H1 (cell line): ENCODE results near the gene KRTAP3-1. TPM values are rescaled to one million over a fixed set of nuclear protein-coding genes. Genes with fewer than 3 reads are reported as not detected.

Source experiments
- CBX8 ChIP-seq: fragments of 300-800, 300-1000 bp; sonication (generic); IDR thresholded peaks from 2 replicates; pipeline ENCODE4 v1.7.1; 2016; ENCODE audit warnings: low read depth, low read length, borderline replicate concordance
- EGR1 ChIP-seq: IDR thresholded peaks from 2 replicates; pipeline ENCODE4 v1.6.1; 2011; ENCODE audit warnings: low read depth, low read length, borderline replicate concordance
- RFX5 ChIP-seq: IDR thresholded peaks from 2 replicates; pipeline ENCODE4 v1.6.1; 2011; ENCODE audit warnings: low read depth, low read length, improper control_type of control experiment, borderline replicate concordance
- TAF1 ChIP-seq: IDR thresholded peaks from 2 replicates; pipeline ENCODE4 v1.6.1; 2011; ENCODE audit warnings: mild to moderate bottlenecking, low read depth, low read length
- polyA plus RNA-seq, 7 experiments: library from polyadenylated mRNA; depleted of rRNA in 3 of 7; stranded (reverse) in 5 of 7; unstranded in 2 of 7; fragments of >200 nt in 5 of 7; fragments of 200-250 nt in 2 of 7; gene quantifications; 1 replicate in 5 of 7; 2 replicates in 1 of 7; 4 replicates in 1 of 7; pipeline versions ENCODE4 v1.2.1 to v1.2.3, GENCODE V29; 2011 to 2013; ENCODE audit warnings: missing spikeins in 2 of 7, mixed read lengths in 2 of 7
- total RNA-seq: library from RNA; stranded (reverse); fragmentation: NEBNext Ultra II Directional; extraction: Animal tissue kit (Norgen Biotek cat#: 25700); gene quantifications from 2 replicates; pipeline ENCODE4 v1.2.1, GENCODE V29; 2021
- TF ChIP-seq, protein P1 (sequence below): fragments of 300-600 bp; sonication (generic); IDR thresholded peaks from 2 replicates; pipeline ENCODE4 v1.7.1; 2012; ENCODE audit warnings: low read length, moderate library complexity, mild to moderate bottlenecking, inconsistent platforms; ENCODE audit not compliant: insufficient replicate concordance

The KRTAP3-1 gene
- total and polyA plus RNA-seq, 2 of the 8 experiments (the other 6 are each of a cell fraction or from before 2014, with no cell fraction given), result not detected

- TF ChIP-seq, protein P1, sequence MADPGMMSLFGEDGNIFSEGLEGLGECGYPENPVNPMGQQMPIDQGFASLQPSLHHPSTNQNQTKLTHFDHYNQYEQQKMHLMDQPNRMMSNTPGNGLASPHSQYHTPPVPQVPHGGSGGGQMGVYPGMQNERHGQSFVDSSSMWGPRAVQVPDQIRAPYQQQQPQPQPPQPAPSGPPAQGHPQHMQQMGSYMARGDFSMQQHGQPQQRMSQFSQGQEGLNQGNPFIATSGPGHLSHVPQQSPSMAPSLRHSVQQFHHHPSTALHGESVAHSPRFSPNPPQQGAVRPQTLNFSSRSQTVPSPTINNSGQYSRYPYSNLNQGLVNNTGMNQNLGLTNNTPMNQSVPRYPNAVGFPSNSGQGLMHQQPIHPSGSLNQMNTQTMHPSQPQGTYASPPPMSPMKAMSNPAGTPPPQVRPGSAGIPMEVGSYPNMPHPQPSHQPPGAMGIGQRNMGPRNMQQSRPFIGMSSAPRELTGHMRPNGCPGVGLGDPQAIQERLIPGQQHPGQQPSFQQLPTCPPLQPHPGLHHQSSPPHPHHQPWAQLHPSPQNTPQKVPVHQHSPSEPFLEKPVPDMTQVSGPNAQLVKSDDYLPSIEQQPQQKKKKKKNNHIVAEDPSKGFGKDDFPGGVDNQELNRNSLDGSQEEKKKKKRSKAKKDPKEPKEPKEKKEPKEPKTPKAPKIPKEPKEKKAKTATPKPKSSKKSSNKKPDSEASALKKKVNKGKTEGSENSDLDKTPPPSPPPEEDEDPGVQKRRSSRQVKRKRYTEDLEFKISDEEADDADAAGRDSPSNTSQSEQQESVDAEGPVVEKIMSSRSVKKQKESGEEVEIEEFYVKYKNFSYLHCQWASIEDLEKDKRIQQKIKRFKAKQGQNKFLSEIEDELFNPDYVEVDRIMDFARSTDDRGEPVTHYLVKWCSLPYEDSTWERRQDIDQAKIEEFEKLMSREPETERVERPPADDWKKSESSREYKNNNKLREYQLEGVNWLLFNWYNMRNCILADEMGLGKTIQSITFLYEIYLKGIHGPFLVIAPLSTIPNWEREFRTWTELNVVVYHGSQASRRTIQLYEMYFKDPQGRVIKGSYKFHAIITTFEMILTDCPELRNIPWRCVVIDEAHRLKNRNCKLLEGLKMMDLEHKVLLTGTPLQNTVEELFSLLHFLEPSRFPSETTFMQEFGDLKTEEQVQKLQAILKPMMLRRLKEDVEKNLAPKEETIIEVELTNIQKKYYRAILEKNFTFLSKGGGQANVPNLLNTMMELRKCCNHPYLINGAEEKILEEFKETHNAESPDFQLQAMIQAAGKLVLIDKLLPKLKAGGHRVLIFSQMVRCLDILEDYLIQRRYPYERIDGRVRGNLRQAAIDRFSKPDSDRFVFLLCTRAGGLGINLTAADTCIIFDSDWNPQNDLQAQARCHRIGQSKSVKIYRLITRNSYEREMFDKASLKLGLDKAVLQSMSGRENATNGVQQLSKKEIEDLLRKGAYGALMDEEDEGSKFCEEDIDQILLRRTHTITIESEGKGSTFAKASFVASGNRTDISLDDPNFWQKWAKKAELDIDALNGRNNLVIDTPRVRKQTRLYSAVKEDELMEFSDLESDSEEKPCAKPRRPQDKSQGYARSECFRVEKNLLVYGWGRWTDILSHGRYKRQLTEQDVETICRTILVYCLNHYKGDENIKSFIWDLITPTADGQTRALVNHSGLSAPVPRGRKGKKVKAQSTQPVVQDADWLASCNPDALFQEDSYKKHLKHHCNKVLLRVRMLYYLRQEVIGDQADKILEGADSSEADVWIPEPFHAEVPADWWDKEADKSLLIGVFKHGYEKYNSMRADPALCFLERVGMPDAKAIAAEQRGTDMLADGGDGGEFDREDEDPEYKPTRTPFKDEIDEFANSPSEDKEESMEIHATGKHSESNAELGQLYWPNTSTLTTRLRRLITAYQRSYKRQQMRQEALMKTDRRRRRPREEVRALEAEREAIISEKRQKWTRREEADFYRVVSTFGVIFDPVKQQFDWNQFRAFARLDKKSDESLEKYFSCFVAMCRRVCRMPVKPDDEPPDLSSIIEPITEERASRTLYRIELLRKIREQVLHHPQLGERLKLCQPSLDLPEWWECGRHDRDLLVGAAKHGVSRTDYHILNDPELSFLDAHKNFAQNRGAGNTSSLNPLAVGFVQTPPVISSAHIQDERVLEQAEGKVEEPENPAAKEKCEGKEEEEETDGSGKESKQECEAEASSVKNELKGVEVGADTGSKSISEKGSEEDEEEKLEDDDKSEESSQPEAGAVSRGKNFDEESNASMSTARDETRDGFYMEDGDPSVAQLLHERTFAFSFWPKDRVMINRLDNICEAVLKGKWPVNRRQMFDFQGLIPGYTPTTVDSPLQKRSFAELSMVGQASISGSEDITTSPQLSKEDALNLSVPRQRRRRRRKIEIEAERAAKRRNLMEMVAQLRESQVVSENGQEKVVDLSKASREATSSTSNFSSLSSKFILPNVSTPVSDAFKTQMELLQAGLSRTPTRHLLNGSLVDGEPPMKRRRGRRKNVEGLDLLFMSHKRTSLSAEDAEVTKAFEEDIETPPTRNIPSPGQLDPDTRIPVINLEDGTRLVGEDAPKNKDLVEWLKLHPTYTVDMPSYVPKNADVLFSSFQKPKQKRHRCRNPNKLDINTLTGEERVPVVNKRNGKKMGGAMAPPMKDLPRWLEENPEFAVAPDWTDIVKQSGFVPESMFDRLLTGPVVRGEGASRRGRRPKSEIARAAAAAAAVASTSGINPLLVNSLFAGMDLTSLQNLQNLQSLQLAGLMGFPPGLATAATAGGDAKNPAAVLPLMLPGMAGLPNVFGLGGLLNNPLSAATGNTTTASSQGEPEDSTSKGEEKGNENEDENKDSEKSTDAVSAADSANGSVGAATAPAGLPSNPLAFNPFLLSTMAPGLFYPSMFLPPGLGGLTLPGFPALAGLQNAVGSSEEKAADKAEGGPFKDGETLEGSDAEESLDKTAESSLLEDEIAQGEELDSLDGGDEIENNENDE, result no peak
- no peak for TF ChIP-seq CBX8
- TF ChIP-seq RFX5, result no peak
- no peak for TF ChIP-seq EGR1
- TF ChIP-seq TAF1, result no peak
These were observed 15.8 kb upstream of the KRTAP3-1 start (continued) for GRCh38 chr17:41024697-41025096.
